Endothelial cell (in vitro differentiated cells): Measurements from ENCODE around the gene ALDH3B1. TPM values are rescaled to one million over a fixed set of nuclear protein-coding genes. Genes with fewer than 3 reads are reported as not detected.

Experiments used
- DNase-seq: peaks from one replicate; pipeline ENCODE4 v3.0.0; 2021; ENCODE audit warnings: low spot score
- H3K27ac Mint-ChIP-seq: one replicate; pipeline ENCODE4 v1.8.0; 2021; ENCODE audit warnings: mixed read lengths, inconsistent platforms; ENCODE audit not compliant: unreplicated experiment
- H3K27me3 Mint-ChIP-seq: one replicate; pipeline ENCODE4 v1.8.0; 2021; ENCODE audit warnings: mild to moderate bottlenecking, moderate library complexity, mixed read lengths, inconsistent platforms; ENCODE audit not compliant: unreplicated experiment
- H3K36me3 Mint-ChIP-seq: one replicate; pipeline ENCODE4 v1.8.0; 2021; ENCODE audit warnings: mild to moderate bottlenecking, low read depth, mixed read lengths, inconsistent platforms; ENCODE audit not compliant: unreplicated experiment
- H3K4me1 Mint-ChIP-seq: one replicate; pipeline ENCODE4 v1.8.0; 2021; ENCODE audit warnings: mild to moderate bottlenecking, mixed read lengths, inconsistent platforms; ENCODE audit not compliant: unreplicated experiment
- H3K4me3 Mint-ChIP-seq: one replicate; pipeline ENCODE4 v1.8.0; 2021; ENCODE audit warnings: mild to moderate bottlenecking, mixed read lengths, inconsistent platforms; ENCODE audit not compliant: unreplicated experiment
- H3K9me3 Mint-ChIP-seq: one replicate; pipeline ENCODE4 v1.8.0; 2021; ENCODE audit warnings: mixed read lengths, inconsistent platforms; ENCODE audit not compliant: unreplicated experiment
- total RNA-seq: library from RNA; stranded (reverse); fragmentation: NEBNext Ultra II Directional; extraction: Animal tissue kit (Norgen Biotek cat#: 25700); gene quantifications from one replicate; pipeline ENCODE4 v1.2.1, GENCODE V29; 2021; ENCODE audit not compliant: unreplicated experiment
- TF ChIP-seq, protein P1 (sequence below): fragments of 200-600 bp; sonication (generic); IDR thresholded peaks from one replicate; pipeline ENCODE4 v1.5.0; 2021; ENCODE audit warnings: antibody characterized with exemption; ENCODE audit not compliant: unreplicated experiment

ALDH3B1 gene
- total RNA-seq, 1 donor from 2014 or later: not detected

DNA sequence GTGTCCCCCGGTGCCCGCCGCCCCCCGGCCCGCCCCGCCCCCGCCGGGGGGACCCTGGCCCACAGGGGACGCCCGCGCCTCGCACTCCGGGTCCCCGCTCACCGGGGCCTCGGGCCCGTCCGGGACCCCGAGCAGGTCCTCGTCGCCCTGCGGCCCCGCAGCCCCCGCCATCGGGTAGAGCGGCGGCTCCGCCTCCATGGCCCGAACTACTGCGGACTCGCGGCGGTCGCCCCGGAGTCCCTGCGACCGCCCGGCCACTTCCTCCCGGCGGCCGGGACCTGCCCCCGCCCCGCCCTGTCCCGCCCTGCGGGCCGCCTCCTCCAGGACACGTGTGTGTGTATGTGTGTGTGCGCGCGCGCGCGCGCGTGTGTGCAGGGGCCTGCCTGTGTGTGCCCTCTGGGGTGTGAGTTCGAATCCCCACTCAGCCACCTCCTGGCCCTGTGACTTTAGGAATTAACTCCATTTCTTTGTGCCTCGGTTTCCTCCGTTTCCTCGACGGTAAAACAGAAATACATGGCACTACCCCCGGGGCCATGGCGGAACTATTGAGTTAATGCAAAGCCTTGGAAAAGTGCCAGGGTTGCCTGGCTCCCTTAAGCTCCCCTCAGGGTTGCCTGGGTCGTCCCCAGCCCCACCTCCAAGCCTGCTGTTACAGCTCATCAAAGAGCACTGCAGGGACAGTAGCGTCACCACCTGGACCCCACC, 6.1 kb upstream of the ALDH3B1 start, which contains the start of gene UNC93B1:
TSS of gene UNC93B1 (minus strand) at position 252 of the 705 bp plus-strand sequence. CDS start at position 198, 54 bp downstream.
- Mint-ChIP-seq H3K27ac (peak within 1 kb of the TSS; percentile 67), H3K4me1 (peaks cover 12% of the 10 kb centered on the region), H3K27me3 (peaks cover 12% of the 10 kb centered on the region), H3K36me3 (peaks cover 5% of the 10 kb centered on the region), H3K9me3 (no peaks in the 10 kb centered on the region), H3K4me3 (peak within 1 kb of the TSS; percentile 91)
- DNase-seq: peak; percentile 70
- TF ChIP-seq, protein P1, sequence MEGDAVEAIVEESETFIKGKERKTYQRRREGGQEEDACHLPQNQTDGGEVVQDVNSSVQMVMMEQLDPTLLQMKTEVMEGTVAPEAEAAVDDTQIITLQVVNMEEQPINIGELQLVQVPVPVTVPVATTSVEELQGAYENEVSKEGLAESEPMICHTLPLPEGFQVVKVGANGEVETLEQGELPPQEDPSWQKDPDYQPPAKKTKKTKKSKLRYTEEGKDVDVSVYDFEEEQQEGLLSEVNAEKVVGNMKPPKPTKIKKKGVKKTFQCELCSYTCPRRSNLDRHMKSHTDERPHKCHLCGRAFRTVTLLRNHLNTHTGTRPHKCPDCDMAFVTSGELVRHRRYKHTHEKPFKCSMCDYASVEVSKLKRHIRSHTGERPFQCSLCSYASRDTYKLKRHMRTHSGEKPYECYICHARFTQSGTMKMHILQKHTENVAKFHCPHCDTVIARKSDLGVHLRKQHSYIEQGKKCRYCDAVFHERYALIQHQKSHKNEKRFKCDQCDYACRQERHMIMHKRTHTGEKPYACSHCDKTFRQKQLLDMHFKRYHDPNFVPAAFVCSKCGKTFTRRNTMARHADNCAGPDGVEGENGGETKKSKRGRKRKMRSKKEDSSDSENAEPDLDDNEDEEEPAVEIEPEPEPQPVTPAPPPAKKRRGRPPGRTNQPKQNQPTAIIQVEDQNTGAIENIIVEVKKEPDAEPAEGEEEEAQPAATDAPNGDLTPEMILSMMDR: no peak

DNA sequence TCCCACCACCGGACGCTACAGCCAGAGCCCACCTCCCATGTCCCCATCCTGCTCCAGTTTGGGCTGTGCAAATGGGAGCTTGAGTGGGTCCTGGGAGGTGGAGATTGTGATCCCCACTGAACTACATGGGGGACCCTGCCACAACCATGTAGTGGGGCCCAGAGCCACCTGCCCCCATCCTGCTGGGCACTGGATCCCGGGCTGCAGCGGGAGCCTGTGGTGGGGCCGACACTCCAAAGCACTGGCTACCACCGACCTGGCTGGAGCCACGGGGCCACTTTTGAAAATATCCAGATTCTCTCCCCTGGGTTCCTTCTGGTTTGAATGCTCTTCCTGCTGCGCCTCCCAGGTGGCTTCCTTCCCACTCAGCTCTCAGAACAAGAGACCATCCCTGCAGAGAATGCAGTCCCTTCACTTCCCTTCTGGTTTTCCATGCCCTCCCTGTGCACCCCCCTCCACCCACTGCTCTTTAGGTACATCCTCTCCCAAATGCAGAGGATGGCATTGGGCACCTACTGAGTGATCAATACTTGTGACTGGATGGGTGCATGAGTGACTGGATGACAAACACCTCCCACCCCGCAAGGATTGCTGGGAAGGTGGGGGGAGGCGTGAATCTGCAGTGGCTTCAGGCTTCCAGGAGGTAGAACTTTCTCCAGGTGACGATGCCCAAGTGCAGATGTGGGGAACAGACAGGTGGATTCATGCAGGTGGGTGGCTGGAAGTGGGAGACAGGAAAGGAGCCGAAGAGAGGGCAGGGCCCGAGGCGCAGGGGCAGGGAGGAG, 5.4 kb upstream of the ALDH3B1 start:
- Mint-ChIP-seq H3K27ac (peak overlapping the region; percentile 67), H3K27me3 (peaks cover 15% of the 10 kb centered on the region), H3K36me3 (peaks cover 5% of the 10 kb centered on the region), H3K4me3 (peak overlapping the region; percentile 83), H3K9me3 (no peaks in the 10 kb centered on the region), H3K4me1 (peaks cover 19% of the 10 kb centered on the region)
- DNase-seq: no peak
- TF ChIP-seq, protein P1: no peak

DNA sequence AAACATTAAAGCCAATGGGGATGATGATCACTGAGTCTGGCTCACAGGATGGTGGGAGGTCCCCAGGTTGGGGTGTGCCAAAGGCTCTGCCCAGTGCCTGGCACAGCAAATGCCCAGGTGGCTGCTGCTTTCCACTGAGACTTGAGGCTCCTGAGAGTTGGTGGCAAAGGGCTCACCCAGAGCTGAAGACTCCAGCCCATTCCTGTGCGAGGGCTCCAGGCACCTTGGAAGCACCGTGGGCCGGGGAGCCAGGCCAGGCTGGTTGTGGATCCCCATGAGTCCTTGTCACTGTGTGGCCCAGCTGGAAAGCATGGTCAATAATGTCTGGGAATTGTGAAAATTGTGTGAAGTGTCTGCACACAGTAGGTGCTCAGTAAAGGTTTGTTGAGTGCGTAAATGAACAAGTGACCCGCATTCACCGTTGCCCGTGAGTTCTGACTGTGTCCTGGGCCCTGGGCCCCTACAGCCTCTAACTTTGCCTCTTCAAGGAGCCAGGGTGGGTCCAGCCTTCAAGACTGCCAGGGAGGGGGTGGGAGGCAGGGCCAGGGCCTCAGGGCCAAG, 3.4 kb upstream of the ALDH3B1 start:
- peaks cover 14% of the 10 kb centered on the region for H3K27me3 Mint-ChIP-seq

DNA sequence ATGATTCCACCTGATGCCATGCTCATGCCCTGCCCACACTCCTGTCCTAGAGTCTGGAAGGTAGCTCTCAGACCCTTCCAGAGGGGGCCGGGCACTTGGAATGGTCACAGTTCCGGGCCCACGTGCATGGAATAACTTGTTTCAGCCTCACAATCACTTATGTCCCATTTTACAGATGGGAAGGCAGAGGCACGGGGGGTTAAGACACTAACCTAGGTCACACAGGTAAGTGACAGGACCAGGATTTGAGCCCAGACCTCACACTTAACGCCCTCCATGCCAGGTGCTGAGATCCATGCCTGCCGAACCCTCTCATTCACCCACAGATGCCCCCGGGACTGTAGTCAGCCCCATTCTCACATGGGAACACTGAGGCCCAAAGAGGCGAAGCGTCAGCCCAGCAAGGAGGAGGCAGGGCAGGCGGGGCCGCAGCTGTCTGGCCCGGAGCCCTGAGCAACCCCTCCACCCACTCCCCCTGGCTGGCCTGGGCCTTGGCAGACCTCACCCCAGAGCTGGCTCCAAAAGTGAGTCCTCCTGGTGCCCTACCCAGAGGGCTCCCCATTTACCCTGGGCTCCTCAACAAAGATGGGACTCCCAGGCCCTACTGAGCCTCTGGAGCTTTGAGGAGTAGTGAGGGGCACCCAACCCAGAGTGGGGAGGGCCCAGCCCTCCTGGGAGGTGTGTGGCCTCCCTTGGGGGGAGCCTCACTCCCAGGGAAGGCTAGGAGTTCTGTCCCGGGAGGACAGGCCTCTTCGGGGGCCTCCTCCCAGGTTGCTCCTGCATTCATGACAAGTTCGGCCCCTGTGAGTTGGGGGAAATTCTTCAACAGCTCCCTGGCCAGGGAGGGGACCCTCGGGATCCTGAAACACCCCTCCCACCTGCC, 2.4 kb upstream of the ALDH3B1 start:
- peaks cover 9% of the 10 kb centered on the region for H3K27me3 Mint-ChIP-seq
- H3K9me3 Mint-ChIP-seq: no peaks in the 10 kb centered on the region
- no peak overlapping the region for H3K4me3 Mint-ChIP-seq
- TF ChIP-seq, protein P1: no peak
- H3K27ac Mint-ChIP-seq: no peak overlapping the region
- peaks cover 5% of the 10 kb centered on the region for H3K36me3 Mint-ChIP-seq
- peaks cover 16% of the 10 kb centered on the region for H3K4me1 Mint-ChIP-seq
- no peak for DNase-seq

More for the DNA sequence above, 3.4 kb upstream of the ALDH3B1 start:
- H3K36me3 Mint-ChIP-seq: peaks cover 5% of the 10 kb centered on the region
- TF ChIP-seq, protein P1: no peak
- DNase-seq: no peak
- H3K9me3 Mint-ChIP-seq: no peaks in the 10 kb centered on the region
- no peak overlapping the region for H3K27ac Mint-ChIP-seq
- H3K4me3 Mint-ChIP-seq: no peak overlapping the region
- H3K4me1 Mint-ChIP-seq: peaks cover 19% of the 10 kb centered on the region
